Left cardiac atrium (tissue), 4 donors: ENCODE measurements around the gene SLC15A5. TPM values are rescaled to one million over a fixed set of nuclear protein-coding genes. Genes with fewer than 3 reads are reported as not detected.
A peak's percentile ranks its signal among the peaks of the same experiment; 100 is the strongest.

ENCODE experiments used
- ATAC-seq, 2 donors: fragments of 200-7000 bp; cut with Tn5 transposase; one replicate each; pipeline ENCODE4 v1.9.1; 2020; ENCODE audit warnings: mild to moderate bottlenecking in 2 of 2, moderate library complexity in 2 of 2
- DNase-seq: peaks from one replicate; pipeline ENCODE4 v3.0.0-alpha.2; 2020
- intact Hi-C, 2 donors: fragments of 100-400 bp; cut with DNase I; formaldehyde crosslinking; loops; one replicate each; pipeline versions ENCODE4 v1.14.1 to v1.15.1; 2022 to 2023
- total RNA-seq, 2 donors: library from RNA; stranded (reverse); fragmentation: NEBNext Ultra II Directional; extraction: Animal tissue kit (Norgen Biotek cat#: 25700); gene quantifications; one replicate each; pipeline ENCODE4 v1.2.1, GENCODE V29; 2021
- donor health status: DM: no; HTN: yes; CAD: no.
- donor health status: DM: no; HTN: yes; CAD: no; lungs with severe emphysema.
- donor health status: DM: yes; HTN: yes; CAD: no.
- donor health status: Dilated cardiomyopathy.

The SLC15A5 gene
- total RNA-seq, 2 donors from 2014 or later: not detected

DNA sequence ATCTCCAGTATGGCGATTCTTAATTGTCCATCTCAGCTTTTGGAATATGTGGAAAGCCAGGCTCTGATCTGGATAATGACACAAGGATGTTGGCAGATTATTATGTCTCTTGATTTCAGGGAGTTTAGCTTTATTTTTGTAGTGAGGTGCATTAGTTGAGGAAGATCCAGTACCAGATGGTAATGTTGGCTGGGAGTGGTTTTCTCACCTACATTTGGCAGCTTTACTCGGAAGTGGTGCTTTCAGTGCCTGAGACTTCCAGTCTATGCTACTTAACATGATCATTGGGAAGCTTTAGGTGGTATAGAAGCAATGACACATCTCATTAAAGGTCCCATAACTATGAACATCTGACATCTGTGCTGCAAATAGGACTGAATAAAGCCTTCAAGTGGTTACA lies 7.5 kb downstream of the SLC15A5 start:
- intact Hi-C loops: no loop called here
- ATAC-seq (no peak), DNase-seq (no peak)

- intact Hi-C loops: no loop called here
- no peak for DNase-seq
- ATAC-seq: no peak
Observed at GRCh38 chr12:16266085-16266484, 11.4 kb downstream of the SLC15A5 start.

DNA sequence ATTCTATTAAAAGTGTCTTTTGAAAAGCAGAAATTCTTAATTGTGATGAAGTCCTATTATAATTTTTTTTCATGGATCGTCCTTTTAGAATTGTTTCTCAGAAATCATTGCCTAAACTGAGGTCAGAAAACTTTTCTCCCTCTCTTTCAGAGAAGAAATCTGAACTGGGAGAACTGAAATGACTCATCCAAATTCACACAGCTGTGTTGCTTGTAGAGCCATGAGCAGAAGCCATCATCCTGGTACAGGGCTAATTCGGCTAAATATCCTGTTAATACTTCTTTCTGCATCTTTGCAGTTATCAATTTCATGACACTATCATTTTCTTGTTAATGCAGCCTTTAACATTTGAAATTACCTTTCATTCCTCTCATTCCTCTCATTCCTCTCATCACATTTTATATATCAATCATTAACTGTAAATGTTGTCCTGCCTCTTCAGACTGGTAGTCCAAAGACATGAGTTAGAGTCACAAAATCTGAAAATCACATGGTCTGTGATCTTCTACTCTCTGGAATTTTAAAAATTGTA lies 15.5 kb downstream of the SLC15A5 start:
- intact Hi-C loops: no loop called here
- no peak for ATAC-seq
- DNase-seq: no peak

DNA sequence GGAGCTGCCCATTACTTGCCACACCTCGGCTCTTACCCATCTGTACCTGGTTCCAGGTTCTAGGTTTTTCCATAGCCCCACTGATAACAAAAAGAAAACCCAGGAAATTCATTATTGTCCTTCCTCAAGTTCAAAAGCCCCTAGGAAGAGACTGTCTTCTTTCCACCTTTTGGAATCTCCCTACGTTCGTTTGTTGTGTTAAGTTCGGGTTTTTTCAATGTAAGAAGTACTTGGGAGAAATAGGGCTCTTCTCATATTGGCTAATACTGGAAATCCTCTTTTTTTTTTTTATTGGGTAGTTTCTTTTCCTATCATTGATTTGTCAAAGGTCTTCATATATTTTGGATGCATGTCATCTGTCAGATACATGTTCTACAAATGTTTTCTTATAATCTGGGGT lies 17.3 kb downstream of the SLC15A5 start:
- DNase-seq: no peak
- intact Hi-C loops: no loop called here
- ATAC-seq: no peak

GRCh38 chr12:16258963-16259362 lies 18.5 kb downstream of the SLC15A5 start:
- no peak for ATAC-seq
- no peak for DNase-seq
- intact Hi-C loops: no loop called here

DNA sequence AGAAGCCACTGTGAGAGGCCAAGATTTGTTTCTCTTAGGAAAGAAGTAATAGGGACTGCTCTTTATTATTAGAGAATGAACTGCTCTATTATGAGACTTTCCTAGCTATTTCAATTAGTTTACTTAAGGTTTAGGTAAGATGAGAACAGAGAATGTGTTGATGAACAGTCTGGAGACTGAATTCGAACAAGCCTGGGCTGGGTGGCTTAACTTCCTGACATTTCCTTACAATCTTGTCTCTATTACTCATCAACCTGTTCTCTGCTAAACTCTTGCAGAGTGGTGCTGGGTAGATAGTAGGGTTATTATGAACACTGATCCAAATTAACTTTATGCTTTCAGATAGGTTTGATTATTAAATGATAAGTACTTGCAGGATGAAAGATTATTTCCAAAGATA lies 31.2 kb downstream of the SLC15A5 start:
- ATAC-seq (no peak), DNase-seq (no peak)
- intact Hi-C loops: no loop called here

DNA sequence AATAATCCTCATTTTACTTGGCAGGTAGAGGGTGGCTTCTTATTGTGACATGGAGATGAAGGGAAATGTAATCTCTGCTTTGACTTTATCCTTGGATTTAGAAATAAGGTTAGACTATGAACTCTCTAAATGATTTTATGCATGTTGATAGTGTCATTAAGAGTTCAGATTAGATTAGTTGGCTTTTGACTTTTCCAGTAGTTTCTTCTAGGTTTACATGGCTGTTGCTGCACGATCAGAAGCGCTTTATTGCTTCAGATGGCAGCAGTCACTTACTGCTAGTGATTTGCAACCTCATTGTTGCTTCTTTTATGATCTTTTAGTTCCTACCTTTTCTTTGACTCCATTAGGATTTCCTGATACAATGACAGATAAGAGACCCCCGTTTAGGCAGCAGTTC lies 32.3 kb downstream of the SLC15A5 start:
- intact Hi-C loops: no loop called here
- ATAC-seq: no peak

DNA sequence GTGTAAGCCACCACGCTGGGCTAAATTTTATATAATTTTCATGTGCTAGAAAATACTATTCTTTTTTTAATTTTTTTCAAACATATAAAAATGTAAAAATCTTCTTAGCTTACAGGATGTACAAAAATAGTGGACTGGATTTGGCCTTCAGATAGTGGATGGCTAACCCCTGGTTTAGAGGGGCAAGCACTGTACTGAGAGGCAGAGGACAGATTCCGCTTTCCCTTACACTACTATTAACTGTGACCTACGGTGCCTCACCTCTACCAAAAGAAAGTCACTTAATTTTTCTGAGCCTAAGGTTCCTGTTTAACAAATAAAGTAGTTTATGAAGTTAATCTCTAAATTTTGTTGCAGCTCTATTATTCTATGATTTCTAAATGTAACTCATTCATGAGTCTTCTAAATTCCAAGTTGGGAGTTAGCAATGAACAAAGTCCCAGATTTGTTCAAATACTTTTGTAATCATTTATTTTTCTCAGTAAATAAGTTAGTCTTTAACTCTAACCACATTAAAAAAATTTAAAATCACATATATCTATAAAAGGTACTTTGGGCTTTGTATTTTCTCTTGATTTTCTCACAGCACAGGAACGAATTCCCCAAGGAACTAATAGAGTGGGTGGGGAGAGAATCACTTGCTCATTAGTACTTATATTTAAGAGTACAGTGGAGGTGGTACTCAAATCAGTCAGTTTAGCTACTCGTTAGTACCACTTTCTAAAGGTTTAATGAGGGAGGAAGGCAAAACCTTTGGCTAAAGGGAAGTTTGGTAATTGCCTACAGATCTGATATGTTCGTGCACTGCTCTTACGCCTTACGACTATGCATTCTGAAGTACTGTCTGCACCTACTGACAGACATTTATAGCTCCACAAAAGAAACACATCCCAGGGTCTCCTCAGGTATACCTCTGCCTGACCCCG lies 33.7 kb downstream of the SLC15A5 start:
- intact Hi-C loops: no loop called here
- ATAC-seq: no peak
- no peak for DNase-seq

More for the DNA sequence above, 32.3 kb downstream of the SLC15A5 start:
- DNase-seq: no peak

- DNase-seq (no peak), ATAC-seq (no peak)
- intact Hi-C loops: no loop called here
Observed at GRCh38 chr12:16241346-16241745, 36.1 kb downstream of the SLC15A5 start.

DNA sequence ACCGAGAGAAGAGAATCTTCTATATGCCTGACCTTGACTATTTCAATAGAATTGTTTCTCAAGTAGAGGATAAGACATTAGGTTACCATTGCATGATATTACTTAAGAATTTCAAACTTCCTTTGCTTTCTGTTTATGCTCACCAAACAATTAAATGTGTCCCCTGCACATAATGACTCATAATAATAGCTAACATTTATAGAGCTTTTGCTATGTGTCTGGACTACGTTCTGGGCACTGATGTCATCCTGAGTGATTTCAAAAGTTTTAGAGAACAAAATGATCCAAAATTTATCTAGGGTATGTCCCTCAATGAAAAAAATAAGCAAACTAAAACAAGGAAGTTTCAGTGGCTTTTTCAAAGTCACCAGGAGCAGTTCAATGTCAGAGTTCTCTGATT lies 38.8 kb downstream of the SLC15A5 start:
- intact Hi-C loops: no loop called here
- no peak for DNase-seq
- ATAC-seq: peak in 1 of 2 donors; percentile 29

DNA sequence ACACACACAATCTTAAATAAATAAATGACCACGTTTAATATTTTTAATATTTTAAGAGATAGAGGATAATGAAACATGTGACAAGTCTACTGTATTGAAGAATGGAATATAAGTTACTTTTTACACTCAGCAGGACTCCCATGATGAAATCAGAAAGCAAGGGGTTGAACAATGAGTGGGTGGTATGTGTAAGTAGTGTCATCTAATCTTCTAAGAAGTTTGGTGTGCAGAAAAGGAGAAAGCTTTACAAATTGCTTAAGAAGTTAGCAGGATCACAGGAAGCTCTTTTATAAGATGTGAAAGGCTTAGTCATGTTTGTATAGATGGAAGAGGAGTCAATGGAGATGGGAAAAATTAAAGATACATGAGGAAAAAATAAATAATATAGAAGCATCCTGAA lies 47.8 kb downstream of the SLC15A5 start:
- DNase-seq (no peak), ATAC-seq (no peak)
- intact Hi-C loops: no loop called here

DNA sequence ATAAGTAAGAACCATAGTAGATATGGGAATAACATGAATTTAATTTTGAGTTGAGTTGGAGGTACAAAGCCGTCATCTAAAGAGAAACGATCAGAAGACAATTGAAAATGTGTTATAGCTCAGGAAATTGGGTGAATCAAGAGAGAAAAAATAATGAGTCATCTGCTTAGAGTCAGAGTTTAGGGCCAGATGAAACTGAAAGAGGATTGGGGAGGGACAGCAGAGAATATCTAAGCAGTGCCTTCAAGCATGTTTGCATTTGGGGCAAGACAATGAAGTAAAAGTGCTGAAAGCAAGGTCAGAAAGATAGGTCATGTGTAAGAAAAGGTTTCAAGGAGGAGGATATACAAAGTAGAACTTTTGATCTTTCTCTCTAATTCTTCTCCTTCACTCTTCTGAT lies 49.4 kb downstream of the SLC15A5 start:
- ATAC-seq (no peak), DNase-seq (no peak)
- intact Hi-C loops: no loop called here

GRCh38 chr12:16225692-16226091 lies 51.8 kb downstream of the SLC15A5 start:
- DNase-seq (no peak), ATAC-seq (no peak)
- intact Hi-C loops: no loop called here

DNA sequence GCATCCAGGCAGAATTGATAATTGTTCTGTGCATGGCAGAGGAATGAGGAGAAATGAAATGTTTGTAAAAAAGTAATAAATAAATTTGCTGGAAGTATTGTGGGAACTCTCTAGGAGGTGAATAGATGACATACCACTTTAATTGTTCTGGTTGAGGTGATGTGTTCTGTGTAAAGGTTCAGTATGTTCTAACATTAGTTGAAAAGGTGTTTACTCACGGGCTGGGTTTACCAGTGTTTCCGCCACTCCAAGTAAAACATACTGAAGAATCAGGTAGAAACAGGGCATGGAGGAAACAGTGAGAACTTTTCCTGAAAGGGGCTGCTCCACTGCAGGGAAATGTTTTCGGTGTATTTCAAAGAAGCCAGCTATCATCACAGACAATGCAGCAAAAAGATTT lies 53.3 kb downstream of the SLC15A5 start:
- no peak for ATAC-seq
- intact Hi-C loops: no loop called here
- DNase-seq: no peak

- ATAC-seq: no peak
- DNase-seq: no peak
- intact Hi-C loops: no loop called here
Observed at GRCh38 chr12:16221776-16222175, 55.7 kb downstream of the SLC15A5 start.

DNA sequence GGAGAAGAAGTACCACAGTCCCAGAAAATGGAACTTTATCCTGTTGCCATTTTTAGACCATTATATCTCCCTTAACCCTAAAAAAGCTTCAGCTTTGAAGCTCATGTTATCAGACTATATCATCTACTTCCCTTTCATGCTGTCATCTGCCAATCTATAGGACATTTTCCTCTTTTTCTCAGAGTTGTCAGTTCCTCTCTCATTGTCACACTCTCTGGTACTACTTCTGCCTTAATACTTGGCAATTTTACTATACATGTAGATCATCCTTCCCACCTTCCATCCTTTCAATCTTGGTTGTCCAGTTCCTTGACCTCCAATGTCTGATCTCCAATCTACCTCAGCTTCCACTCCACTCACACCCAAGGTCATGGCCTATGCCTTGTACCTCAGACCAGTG lies 57.4 kb downstream of the SLC15A5 start:
- ATAC-seq: no peak
- intact Hi-C loops: no loop called here
- DNase-seq: no peak

- DNase-seq: no peak
- intact Hi-C loops: no loop called here
- no peak for ATAC-seq
Observed at GRCh38 chr12:16218934-16219751, 58.3 kb downstream of the SLC15A5 start.

GRCh38 chr12:16218234-16218633 lies 59.3 kb downstream of the SLC15A5 start:
- no peak for ATAC-seq
- DNase-seq: no peak
- intact Hi-C loops: no loop called here

- no peak for ATAC-seq
- no peak for DNase-seq
- intact Hi-C loops: no loop called here
Observed at GRCh38 chr12:16211731-16212130, 65.8 kb downstream of the SLC15A5 start.

GRCh38 chr12:16198884-16199283 lies 78.6 kb downstream of the SLC15A5 start:
- DNase-seq (no peak), ATAC-seq (no peak)
- intact Hi-C loops: no loop called here
